ENCODE measurements around the gene INSIG2.

The INSIG2 gene

DNA sequence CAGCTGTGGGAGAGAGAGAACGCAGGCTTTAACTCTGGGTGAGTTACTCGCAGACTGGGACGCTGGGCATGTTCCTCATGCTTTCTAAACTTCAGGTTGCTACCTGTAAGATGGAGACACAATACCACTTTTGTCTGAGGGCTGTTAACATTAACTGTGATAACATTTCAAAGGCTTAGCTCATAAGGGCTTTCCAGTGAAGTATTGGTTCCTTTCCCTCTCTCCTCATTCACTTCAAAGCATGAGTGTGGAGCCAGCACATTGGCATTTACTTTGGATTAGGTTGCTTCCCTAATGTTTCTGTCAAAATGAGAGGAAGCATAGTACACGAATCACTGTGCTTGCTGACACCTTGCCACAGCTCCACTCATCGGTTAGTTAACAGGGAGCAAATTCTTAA, 30.2 kb downstream of the INSIG2 start:
- TF ChIP-seq, protein P1, sequence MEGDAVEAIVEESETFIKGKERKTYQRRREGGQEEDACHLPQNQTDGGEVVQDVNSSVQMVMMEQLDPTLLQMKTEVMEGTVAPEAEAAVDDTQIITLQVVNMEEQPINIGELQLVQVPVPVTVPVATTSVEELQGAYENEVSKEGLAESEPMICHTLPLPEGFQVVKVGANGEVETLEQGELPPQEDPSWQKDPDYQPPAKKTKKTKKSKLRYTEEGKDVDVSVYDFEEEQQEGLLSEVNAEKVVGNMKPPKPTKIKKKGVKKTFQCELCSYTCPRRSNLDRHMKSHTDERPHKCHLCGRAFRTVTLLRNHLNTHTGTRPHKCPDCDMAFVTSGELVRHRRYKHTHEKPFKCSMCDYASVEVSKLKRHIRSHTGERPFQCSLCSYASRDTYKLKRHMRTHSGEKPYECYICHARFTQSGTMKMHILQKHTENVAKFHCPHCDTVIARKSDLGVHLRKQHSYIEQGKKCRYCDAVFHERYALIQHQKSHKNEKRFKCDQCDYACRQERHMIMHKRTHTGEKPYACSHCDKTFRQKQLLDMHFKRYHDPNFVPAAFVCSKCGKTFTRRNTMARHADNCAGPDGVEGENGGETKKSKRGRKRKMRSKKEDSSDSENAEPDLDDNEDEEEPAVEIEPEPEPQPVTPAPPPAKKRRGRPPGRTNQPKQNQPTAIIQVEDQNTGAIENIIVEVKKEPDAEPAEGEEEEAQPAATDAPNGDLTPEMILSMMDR (conservative IDR thresholded peaks at IDR 0.05; ENCODE audit: low read depth, low read length): no peak
- no peaks in the 10 kb centered on the region for H3K36me3 ChIP-seq (ENCODE audit: insufficient read depth)
- no peak overlapping the region for H2AFZ ChIP-seq (ENCODE audit: low read depth)
- H3K9ac ChIP-seq: no peak overlapping the region
- no peak overlapping the region for H3K4me2 ChIP-seq
- no peaks in the 10 kb centered on the region for H3K4me1 ChIP-seq (ENCODE audit: low read depth, poor library complexity, severe bottlenecking)
- H3K4me3 ChIP-seq (IDR thresholded peaks at IDR 0.05; ENCODE audit: insufficient read depth, low read depth, low read length): no peak overlapping the region
- H3K27ac ChIP-seq: no peak overlapping the region
- no peaks in the 10 kb centered on the region for H3K27me3 ChIP-seq (ENCODE audit: insufficient read depth, low read depth)
- no peaks in the 10 kb centered on the region for H3K79me2 ChIP-seq (ENCODE audit: insufficient read depth, low read depth)
- no peaks in the 10 kb centered on the region for H4K20me1 ChIP-seq (ENCODE audit: insufficient read depth)

DNA sequence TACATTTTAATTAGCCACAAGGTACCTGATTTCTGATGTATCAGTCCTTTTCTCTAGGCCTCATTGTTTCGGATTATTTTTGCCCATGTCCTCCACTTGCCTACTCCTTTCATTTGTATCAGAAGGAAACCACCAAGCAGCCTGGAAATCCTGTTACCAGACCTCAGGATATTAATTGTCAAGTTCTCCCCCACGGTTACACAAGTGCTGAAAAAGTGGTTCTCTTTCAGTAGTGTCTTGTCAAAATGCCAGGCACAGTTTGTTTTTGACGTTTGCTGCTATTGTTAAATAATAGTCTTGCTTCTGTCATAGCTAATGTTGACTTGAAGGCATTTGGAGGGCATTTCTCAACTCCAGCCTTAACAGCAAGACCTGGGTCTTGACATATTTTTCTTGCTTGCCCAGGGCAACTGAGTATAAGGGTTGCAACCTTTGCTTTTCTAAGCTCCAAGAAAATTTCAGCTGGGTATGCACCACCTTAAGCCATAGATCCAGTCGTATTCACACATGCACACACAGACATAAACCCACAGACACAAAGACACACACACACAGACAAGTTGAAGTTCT, 31.0 kb downstream of the INSIG2 start:
- Histone ChIP-seq H3K9ac (no peak overlapping the region), H3K4me1 (ENCODE audit: low read depth, poor library complexity, severe bottlenecking) (no peaks in the 10 kb centered on the region), H2AFZ (ENCODE audit: low read depth) (no peak overlapping the region), H3K36me3 (ENCODE audit: insufficient read depth) (no peaks in the 10 kb centered on the region), H3K4me2 (no peak overlapping the region), H4K20me1 (ENCODE audit: insufficient read depth) (no peaks in the 10 kb centered on the region), H3K79me2 (ENCODE audit: insufficient read depth, low read depth) (no peaks in the 10 kb centered on the region), H3K4me3 (IDR thresholded peaks at IDR 0.05; ENCODE audit: insufficient read depth, low read depth, low read length) (no peak overlapping the region), H3K27ac (no peak overlapping the region), H3K27me3 (ENCODE audit: insufficient read depth, low read depth) (no peaks in the 10 kb centered on the region)
- TF ChIP-seq, protein P1 (conservative IDR thresholded peaks at IDR 0.05; ENCODE audit: low read depth, low read length): no peak

DNA sequence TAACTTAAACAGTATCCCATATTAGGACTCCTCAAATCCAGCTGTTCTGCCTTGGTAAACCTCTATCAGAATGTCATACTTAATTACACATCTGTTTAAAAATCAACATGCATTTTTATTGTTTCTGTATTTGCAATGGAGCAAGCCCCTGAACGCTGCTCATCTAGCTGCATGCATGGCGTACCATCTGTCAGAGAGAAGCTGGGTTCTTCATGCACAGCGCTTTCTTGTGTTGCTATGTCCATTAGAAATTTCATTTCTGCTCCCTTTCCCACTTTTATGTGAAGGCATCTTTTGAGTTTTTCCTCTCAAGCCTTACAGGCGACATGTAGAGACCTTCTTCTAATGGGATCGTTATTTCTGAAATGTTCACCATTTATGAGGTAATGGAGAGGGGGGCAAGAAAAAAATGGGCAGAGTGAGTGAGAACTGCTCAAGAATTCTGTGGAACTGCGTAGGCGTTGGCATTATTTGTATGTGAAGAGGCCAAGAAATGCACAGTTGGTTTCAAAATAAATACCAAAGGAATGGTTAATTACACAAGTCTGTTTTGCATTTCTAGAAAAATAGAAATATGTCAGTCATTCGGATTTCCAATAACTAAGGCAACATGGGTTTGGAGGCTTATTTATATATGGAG, 31.6 kb downstream of the INSIG2 start:
- no peak overlapping the region for H3K4me2 ChIP-seq
- H3K4me1 ChIP-seq (ENCODE audit: low read depth, poor library complexity, severe bottlenecking): no peaks in the 10 kb centered on the region
- no peaks in the 10 kb centered on the region for H3K79me2 ChIP-seq (ENCODE audit: insufficient read depth, low read depth)
- H4K20me1 ChIP-seq (ENCODE audit: insufficient read depth): no peaks in the 10 kb centered on the region
- no peaks in the 10 kb centered on the region for H3K27me3 ChIP-seq (ENCODE audit: insufficient read depth, low read depth)
- TF ChIP-seq, protein P1 (conservative IDR thresholded peaks at IDR 0.05; ENCODE audit: low read depth, low read length): no peak
- no peaks in the 10 kb centered on the region for H3K36me3 ChIP-seq (ENCODE audit: insufficient read depth)
- H2AFZ ChIP-seq (ENCODE audit: low read depth): no peak overlapping the region
- no peak overlapping the region for H3K9ac ChIP-seq
- H3K4me3 ChIP-seq (IDR thresholded peaks at IDR 0.05; ENCODE audit: insufficient read depth, low read depth, low read length): no peak overlapping the region
- no peak overlapping the region for H3K27ac ChIP-seq

DNA sequence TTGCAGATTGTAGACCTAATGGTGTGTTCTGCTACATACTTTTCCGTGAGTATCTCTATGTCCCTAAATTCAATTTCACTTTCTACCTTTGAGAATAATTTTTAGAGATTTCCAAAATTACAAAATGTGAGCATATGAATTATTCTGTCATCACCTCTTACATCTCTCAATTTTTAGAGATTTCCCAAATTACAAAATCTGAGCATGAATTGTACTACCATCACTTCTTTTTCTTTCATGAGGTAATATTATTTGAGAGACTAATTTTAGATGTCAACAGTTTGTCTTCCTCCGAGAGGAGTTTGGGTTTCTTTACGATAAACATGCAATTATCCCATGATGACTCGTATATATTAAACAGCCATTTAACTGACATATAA, 32.1 kb downstream of the INSIG2 start:
- H3K4me1 ChIP-seq (ENCODE audit: low read depth, poor library complexity, severe bottlenecking): no peaks in the 10 kb centered on the region
- H3K4me3 ChIP-seq (IDR thresholded peaks at IDR 0.05; ENCODE audit: insufficient read depth, low read depth, low read length): no peak overlapping the region
- H3K27me3 ChIP-seq (ENCODE audit: insufficient read depth, low read depth): no peaks in the 10 kb centered on the region
- TF ChIP-seq, protein P1 (conservative IDR thresholded peaks at IDR 0.05; ENCODE audit: low read depth, low read length): no peak
- no peaks in the 10 kb centered on the region for H3K36me3 ChIP-seq (ENCODE audit: insufficient read depth)
- H3K9ac ChIP-seq: no peak overlapping the region
- H4K20me1 ChIP-seq (ENCODE audit: insufficient read depth): no peaks in the 10 kb centered on the region
- no peak overlapping the region for H3K27ac ChIP-seq
- no peaks in the 10 kb centered on the region for H3K79me2 ChIP-seq (ENCODE audit: insufficient read depth, low read depth)
- H2AFZ ChIP-seq (ENCODE audit: low read depth): no peak overlapping the region
- H3K4me2 ChIP-seq: no peak overlapping the region
